ENCODE measurements around the gene CYYR1.

Gene CYYR1

DNA sequence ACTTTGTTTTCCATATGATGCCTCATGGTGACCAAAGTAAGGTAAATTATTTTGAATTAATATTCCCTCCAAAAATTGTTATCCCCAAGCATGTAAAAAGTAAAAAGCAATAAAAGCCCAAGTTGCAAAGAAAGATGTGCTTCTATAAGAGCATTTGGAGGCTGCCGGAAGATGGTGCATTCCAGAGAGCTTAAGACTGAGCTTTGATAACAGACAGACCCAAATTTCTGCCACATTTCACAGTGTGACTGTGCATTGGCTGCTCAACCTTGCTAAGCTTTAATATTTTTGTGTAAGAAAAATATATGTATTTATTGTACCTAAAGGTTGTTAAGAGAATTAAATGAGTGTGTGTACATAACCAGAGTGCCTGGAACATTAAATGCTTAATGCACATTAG, 67.9 kb downstream of the CYYR1 start:
- DNase-seq (ENCODE audit: low read depth in 1 of 2, low spot score in 1 of 2) = no peak
- in situ Hi-C loops (cut with HindIII; ENCODE audit: low pct_unique_long_range_greater_than_20kb, low sequenced_read_pairs) = no loop called here

DNA sequence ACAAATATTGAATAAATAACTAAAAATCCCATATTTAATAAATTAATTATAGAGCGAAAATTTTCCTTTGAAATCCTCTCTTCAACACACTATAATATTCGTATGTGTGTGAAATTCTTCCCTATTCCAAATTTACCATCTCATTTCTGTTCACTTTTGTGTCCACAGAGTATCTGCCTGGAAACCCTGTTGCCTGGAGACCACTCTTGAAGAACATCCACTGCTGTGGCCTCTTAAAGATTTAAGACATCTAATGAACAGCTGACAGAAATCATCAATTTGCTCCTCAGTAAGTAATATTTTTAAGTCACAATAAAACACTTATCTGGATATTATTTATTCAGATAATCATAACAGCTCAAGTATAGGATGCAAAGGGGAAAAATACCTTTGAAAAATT, 69.7 kb downstream of the CYYR1 start:
- in situ Hi-C loops (cut with HindIII; ENCODE audit: low pct_unique_long_range_greater_than_20kb, low sequenced_read_pairs) = no loop called here
- TF ChIP-seq JUND (IDR thresholded peaks at IDR 0.05; ENCODE audit: low read depth) = no peak
- no peak for DNase-seq (ENCODE audit: low read depth in 1 of 2, low spot score in 1 of 2)

More for the DNA sequence above, 67.9 kb downstream of the CYYR1 start:
- TF ChIP-seq JUND (IDR thresholded peaks at IDR 0.05; ENCODE audit: low read depth) = no peak

DNA sequence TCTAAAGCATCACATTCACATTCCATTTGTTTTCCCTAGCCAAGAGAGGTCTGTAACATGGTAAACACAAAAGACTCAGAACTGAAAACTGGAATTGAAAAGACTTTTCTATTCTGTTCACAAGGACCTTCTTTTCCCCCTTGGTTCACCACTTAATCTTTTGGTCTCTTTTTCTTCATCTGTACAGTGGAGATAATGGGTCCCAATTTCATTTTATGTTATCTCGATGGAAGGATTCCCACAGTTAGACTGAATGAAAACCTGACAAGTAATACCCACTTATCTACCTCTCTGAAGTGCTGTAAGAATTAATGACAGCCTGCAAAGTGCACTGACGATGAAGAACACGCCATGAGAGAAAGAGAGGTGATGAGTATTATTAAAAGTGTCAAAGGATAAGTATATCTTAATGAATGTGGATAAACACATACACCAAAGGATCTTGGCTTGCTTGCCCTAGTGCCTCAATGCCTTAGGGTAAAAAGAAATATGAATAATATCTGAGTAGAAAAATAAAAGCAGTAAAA, 71.5 kb downstream of the CYYR1 start:
- no peak for DNase-seq (ENCODE audit: low read depth in 1 of 2, low spot score in 1 of 2)
- in situ Hi-C loops (cut with HindIII; ENCODE audit: low pct_unique_long_range_greater_than_20kb, low sequenced_read_pairs) = no loop called here
- TF ChIP-seq JUND (IDR thresholded peaks at IDR 0.05; ENCODE audit: low read depth) = no peak

DNA sequence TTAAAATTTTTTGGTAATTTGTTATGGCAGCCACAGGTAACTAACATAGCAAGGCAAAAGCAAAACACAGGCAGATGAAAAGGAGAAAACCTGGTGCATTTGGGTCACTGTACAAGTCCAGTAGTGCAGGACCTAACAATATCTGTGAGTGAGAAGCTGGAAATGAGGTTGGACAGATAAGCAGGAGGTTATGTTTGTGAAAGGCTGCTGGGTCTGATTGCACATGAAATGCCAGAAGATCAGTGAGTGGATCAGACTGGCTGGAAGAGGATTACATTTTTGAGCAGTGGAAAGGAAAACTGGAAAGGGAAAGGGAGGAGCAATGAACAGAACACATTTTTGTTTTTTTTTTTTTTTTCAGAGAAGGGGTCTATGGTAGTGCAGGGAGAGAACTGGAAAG, 73.6 kb downstream of the CYYR1 start:
- no peak for DNase-seq (ENCODE audit: low read depth in 1 of 2, low spot score in 1 of 2)
- in situ Hi-C loops (cut with HindIII; ENCODE audit: low pct_unique_long_range_greater_than_20kb, low sequenced_read_pairs) = no loop called here
- no peak for TF ChIP-seq JUND (IDR thresholded peaks at IDR 0.05; ENCODE audit: low read depth)

DNA sequence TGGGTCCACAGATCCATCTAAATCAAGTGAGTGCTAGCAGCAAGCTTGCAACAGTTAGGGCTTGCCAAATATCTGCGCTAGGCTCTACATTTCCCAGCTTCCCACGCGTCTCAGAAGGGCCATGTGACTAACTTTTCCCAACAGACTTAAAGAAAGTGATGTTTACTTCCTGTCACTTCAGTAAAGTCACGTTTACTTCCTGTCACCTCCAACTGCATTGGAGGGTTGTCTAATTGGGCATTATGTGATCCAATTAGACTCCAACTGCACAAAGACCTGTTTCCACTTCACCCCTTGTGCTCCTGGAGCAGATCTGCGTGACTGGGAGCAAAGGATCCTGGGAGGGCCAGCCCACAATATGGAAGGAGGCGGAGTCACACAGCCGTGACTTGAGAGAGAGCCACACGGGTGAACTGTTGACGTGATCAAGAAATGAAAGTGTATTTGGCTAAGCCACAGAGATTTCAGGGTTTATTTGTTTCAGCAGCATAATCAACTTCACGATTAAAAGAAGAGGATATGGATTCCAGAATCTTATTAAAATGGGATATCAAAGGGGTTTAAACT, 77.7 kb downstream of the CYYR1 start:
- DNase-seq (ENCODE audit: low read depth in 1 of 2, low spot score in 1 of 2) = no peak
- no peak for TF ChIP-seq JUND (IDR thresholded peaks at IDR 0.05; ENCODE audit: low read depth)
- in situ Hi-C loops (cut with HindIII; ENCODE audit: low pct_unique_long_range_greater_than_20kb, low sequenced_read_pairs) = no loop called here

DNA sequence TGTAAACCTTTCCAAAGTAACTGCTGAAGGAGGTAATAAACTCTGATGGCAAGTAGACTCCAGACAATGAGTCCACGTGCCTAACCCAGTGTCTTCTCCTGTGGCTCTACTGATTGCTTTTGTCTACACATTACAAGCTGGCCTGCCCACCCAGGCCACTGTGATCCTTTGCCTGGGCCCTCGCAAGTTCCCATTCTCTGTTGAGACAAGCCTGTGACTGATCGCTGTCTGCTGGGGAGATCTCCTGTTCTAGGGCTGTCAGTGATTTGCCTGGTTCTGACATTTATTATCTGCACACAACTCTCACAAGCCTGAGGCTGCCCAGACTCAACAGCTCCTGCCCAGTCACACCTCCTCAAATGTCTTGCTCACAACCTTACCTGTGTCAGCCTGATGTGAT, 81.4 kb downstream of the CYYR1 start:
- no peak for DNase-seq (ENCODE audit: low read depth in 1 of 2, low spot score in 1 of 2)
- TF ChIP-seq JUND (IDR thresholded peaks at IDR 0.05; ENCODE audit: low read depth) = no peak
- in situ Hi-C loops (cut with HindIII; ENCODE audit: low pct_unique_long_range_greater_than_20kb, low sequenced_read_pairs) = no loop called here

DNA sequence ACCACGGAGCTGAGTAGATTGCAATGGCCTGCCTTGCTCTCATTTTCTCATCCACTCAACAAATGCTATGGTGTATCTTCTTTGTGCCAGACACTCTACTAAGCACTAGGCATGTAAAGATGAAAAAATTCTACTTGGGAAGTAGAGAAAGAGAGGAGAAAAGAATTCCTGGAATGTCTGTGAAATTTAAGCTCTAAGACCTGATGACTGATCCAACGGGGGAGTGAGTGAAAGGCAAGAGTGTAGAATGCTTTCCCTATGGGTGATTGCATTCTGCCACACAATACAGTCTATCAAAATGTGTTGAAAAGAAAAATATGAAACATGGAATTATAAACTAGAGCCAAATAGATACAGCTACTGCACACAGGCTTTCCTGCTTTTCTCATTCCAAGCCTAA, 82.3 kb downstream of the CYYR1 start:
- TF ChIP-seq JUND (IDR thresholded peaks at IDR 0.05; ENCODE audit: low read depth) = no peak
- in situ Hi-C loops (cut with HindIII; ENCODE audit: low pct_unique_long_range_greater_than_20kb, low sequenced_read_pairs) = no loop called here
- DNase-seq (ENCODE audit: low read depth in 1 of 2, low spot score in 1 of 2) = no peak

DNA sequence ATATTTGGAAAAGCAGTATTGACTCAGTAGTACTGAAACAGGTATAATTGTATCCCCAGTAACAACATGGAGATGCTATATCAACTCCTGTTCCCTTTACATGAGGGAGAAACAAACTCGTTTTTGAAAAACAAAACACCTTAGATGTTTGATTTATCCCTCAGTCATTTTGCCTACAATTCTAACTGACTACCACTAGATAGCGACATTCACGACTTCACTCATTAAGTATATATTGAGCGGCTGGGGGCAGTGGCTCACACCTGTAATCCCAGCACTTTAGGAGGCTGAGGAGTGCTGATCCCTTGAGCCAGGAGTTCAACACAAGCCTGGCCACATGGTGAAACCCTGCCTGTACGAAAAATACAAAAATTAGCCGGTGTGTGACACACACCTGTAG, 83.3 kb downstream of the CYYR1 start:
- in situ Hi-C loops (cut with HindIII; ENCODE audit: low pct_unique_long_range_greater_than_20kb, low sequenced_read_pairs) = no loop called here
- TF ChIP-seq JUND (IDR thresholded peaks at IDR 0.05; ENCODE audit: low read depth) = no peak
- no peak for DNase-seq (ENCODE audit: low read depth in 1 of 2, low spot score in 1 of 2)

DNA sequence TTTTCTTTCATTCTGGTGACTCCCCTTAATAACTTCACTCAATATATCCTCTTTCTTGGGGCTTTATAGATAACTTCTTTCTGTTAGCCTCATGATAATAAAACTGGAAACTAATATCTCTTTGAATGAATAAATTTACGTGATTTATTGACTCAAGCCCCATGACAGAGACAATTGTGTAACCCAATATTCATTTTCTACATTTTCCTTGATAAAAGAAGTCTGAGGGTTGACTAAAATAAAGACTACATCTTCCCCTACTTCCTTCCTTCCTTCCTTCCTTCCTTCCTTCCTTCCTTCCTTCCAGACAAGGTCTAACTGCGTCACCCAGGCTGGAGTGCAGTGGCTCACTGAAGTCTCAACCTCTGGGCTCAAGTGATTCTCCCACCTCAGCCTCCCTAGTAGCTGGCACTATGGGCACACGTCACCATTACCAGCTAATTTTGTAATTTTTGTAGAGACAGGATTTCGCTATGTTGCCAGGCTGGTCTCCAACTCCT, 85.1 kb downstream of the CYYR1 start:
- no peak for TF ChIP-seq JUND (IDR thresholded peaks at IDR 0.05; ENCODE audit: low read depth)
- in situ Hi-C loops (cut with HindIII; ENCODE audit: low pct_unique_long_range_greater_than_20kb, low sequenced_read_pairs) = no loop called here
- DNase-seq (ENCODE audit: low read depth in 1 of 2, low spot score in 1 of 2) = no peak

DNA sequence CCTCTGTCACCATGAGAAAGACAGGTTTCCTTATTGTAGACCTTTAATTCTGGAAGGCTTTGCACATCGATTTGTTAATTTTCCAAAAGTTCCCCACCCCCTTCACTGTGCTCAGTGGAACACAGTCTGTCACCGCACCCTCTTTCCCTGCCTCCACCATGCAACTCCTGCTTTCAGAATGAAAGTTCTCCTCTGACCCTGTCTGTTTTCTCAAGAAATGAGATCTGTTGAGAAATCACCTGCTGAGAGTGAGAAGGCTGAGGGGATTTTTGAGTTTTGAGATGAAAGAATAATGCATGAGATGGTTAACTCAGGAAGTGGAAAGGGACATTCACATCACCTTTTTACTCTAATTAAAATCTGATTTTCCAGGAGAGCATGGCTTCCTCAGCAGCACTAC, 99.6 kb downstream of the CYYR1 start:
- no peak for DNase-seq (ENCODE audit: low read depth in 1 of 2, low spot score in 1 of 2)
- in situ Hi-C loops (cut with HindIII; ENCODE audit: low pct_unique_long_range_greater_than_20kb, low sequenced_read_pairs) = no loop called here
- no peak for TF ChIP-seq JUND (IDR thresholded peaks at IDR 0.05; ENCODE audit: low read depth)

DNA sequence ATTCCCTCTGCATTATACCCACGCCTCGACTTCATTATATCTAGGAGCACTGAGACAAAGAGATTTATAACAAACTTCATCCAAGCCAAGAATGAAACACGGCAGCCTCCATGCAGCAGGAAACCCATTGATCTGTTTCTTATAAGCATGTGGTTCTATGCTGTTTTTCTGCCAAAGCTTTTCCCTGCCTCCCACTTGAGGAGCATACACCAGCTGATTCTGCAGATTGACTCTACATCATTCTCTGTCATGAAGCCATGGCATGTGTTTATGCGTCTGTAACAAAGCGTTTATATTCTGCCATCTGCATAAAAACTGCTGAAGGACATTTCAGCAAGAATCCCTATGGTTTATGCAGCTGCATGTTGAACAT, 102.0 kb downstream of the CYYR1 start:
- no peak for TF ChIP-seq JUND (IDR thresholded peaks at IDR 0.05; ENCODE audit: low read depth)
- in situ Hi-C loops (cut with HindIII; ENCODE audit: low pct_unique_long_range_greater_than_20kb, low sequenced_read_pairs) = no loop called here
- DNase-seq (ENCODE audit: low read depth in 1 of 2, low spot score in 1 of 2) = no peak

DNA sequence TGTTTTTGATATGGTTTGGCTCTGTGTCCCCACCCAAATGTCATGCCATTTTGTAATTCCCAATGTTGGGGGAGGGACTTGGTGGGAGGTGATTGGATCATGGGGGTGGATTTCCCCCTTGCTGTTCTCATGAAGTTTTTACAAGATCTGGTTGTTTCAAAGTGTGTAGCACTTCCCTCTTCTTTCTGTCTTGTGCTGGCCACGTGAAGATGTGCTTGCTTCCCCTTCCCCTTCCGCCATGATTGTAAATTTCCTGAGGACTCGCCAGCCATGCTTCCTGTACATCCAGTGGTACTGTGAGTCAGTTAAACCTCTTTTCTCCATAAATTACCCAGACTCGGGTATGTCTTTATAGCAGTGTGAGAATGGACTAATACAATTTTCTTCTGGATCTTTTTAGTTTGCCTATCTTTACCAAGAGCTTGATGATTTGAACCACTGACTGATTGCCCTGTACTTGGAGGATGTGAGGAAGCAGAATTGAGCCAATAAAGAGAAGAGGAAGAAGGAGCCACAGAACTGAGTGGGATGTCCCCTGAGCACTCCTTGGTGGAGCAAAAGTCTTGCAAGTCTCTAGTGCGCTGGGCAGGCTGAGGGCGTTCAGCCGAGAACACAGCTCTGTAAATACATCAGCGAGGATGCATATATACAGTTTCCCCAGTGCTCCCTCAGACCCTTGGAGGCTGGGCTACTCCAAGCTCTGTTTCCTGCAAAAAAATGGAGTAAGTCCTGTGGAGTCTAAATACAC, 102.6 kb downstream of the CYYR1 start:
- TF ChIP-seq JUND (IDR thresholded peaks at IDR 0.05; ENCODE audit: low read depth) = no peak
- in situ Hi-C loops (cut with HindIII; ENCODE audit: low pct_unique_long_range_greater_than_20kb, low sequenced_read_pairs) = no loop called here
- DNase-seq (ENCODE audit: low read depth in 1 of 2, low spot score in 1 of 2) = no peak

DNA sequence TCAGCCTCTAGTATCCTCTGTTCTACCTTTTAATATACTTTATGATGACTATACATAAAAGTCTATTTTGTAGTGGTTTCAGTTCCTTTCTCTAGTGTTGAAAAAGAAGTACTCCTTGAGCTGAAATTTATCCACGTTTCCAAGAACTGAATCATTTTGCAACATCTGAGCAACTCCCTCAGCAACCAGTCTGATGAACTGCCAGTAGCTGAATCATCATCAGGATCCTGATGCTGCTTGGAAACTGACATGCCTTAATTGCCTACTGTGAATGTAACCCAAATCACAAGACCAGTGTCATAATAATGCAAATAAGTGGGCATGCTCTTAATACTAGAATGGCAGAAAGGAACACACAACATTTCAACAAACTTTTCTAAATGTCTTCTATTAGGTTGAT, 103.3 kb downstream of the CYYR1 start:
- DNase-seq (ENCODE audit: low read depth in 1 of 2, low spot score in 1 of 2) = no peak
- in situ Hi-C loops (cut with HindIII; ENCODE audit: low pct_unique_long_range_greater_than_20kb, low sequenced_read_pairs) = no loop called here
- TF ChIP-seq JUND (IDR thresholded peaks at IDR 0.05; ENCODE audit: low read depth) = no peak

All from T47D (cell line).